Activated CD4-positive, alpha-beta T cell treated with anti-CD3 and anti-CD28 coated beads for 48 hours (primary cell): ENCODE results near the gene SLC2A8.
A peak's percentile ranks its signal among the peaks of the same experiment; 100 is the strongest.

Source experiments
- DNase-seq: peaks from one replicate; pipeline ENCODE4 v3.0.0-alpha.2; 2020

SLC2A8 gene

GRCh38 chr9:127396808-127397645 lies at the start of gene SLC2A8:
SLC2A8 (plus strand) TSS chr9:127397169; CDS start chr9:127397231, 62 bp downstream.
- peak; percentile 94 for DNase-seq

GRCh38 chr9:127347831-127348776 lies 48.9 kb upstream of the SLC2A8 start:
- no peak for DNase-seq

- no peak for DNase-seq
These were observed 47.4 kb upstream of the SLC2A8 start for GRCh38 chr9:127349483-127350113.

- DNase-seq, result no peak
These were observed 45.5 kb upstream of the SLC2A8 start for GRCh38 chr9:127351182-127352166.

GRCh38 chr9:127353882-127354281 lies 43.1 kb upstream of the SLC2A8 start:
- DNase-seq, result no peak

- no peak for DNase-seq
These were observed 40.1 kb upstream of the SLC2A8 start for GRCh38 chr9:127356906-127357305.

- no peak for DNase-seq
These were observed 38.9 kb upstream of the SLC2A8 start for GRCh38 chr9:127358023-127358535.

GRCh38 chr9:127358770-127359169 lies 38.2 kb upstream of the SLC2A8 start:
- no peak for DNase-seq

- no peak for DNase-seq
These were observed 36.7 kb upstream of the SLC2A8 start for GRCh38 chr9:127360250-127360649.

GRCh38 chr9:127360829-127361228 lies 36.1 kb upstream of the SLC2A8 start:
- no peak for DNase-seq

- DNase-seq, result no peak
These were observed 35.4 kb upstream of the SLC2A8 start for GRCh38 chr9:127361561-127361960.

- DNase-seq, result no peak
These were observed 34.1 kb upstream of the SLC2A8 start for GRCh38 chr9:127362829-127363228.

- no peak for DNase-seq
These were observed 31.5 kb upstream of the SLC2A8 start for GRCh38 chr9:127365461-127365860.

GRCh38 chr9:127366594-127366993 lies 30.4 kb upstream of the SLC2A8 start:
- no peak for DNase-seq

- DNase-seq, result no peak
These were observed 28.0 kb upstream of the SLC2A8 start for GRCh38 chr9:127368852-127369402.

- no peak for DNase-seq
These were observed 27.5 kb upstream of the SLC2A8 start for GRCh38 chr9:127369428-127369827.

GRCh38 chr9:127370147-127370579 lies 26.8 kb upstream of the SLC2A8 start:
- DNase-seq, result no peak

GRCh38 chr9:127370672-127371648 lies 26.0 kb upstream of the SLC2A8 start:
- DNase-seq, result no peak

- no peak for DNase-seq
These were observed 16.5 kb upstream of the SLC2A8 start for GRCh38 chr9:127380479-127380878.

GRCh38 chr9:127382541-127382940 lies 14.4 kb upstream of the SLC2A8 start:
- no peak for DNase-seq
